ENCODE results near the gene PITPNM3. TPM values are rescaled to one million over a fixed set of nuclear protein-coding genes. Genes with fewer than 3 reads are reported as not detected.

The PITPNM3 gene
- polyA plus RNA-seq, 3 donors, result 0.29 TPM; not detected in 2

GRCh38 chr17:6487251-6488007 is 68.9 kb downstream of the PITPNM3 start:
- no peaks in the 10 kb centered on the region for H3K9me3 Mint-ChIP-seq

More at GRCh38 chr17:6487251-6488007, 68.9 kb downstream of the PITPNM3 start:
- Mint-ChIP-seq H3K27me3 (ENCODE audit: low read depth in 3 of 3) (peaks cover 0 to 13% (median 8%) of the 10 kb centered on the region in 3 donors), H3K36me3 (no peaks in the 10 kb centered on the region), H3K27ac (no peak overlapping the region), H3K4me1 (no peaks in the 10 kb centered on the region), H3K4me3 (no peak overlapping the region)
- DNase-seq, result no peak
- Histone ChIP-seq H4K20me1 (ENCODE audit: insufficient read depth, low read length) (no peaks in the 10 kb centered on the region), H3K36me3 (replicated peaks in 1 of 2; ENCODE audit: control insufficient read depth in 1 of 2, insufficient read depth in 2 of 2, low read length in 2 of 2) (no peaks in the 10 kb centered on the region), H3K27me3 (ENCODE audit: control insufficient read depth in 2 of 2, insufficient read depth in 2 of 2, low read length in 2 of 2) (no peaks in the 10 kb centered on the region), H3K4me2 (replicated peaks; ENCODE audit: extremely low read depth, low read length, poor library complexity, severe bottlenecking) (no peak overlapping the region), H3K9me3 (replicated peaks in 1 of 2; ENCODE audit: control insufficient read depth in 1 of 2, insufficient read depth in 1 of 2, low read length in 2 of 2) (no peaks in the 10 kb centered on the region), H3K4me1 (ENCODE audit: control insufficient read depth in 1 of 2, insufficient read depth in 2 of 2, low read length in 2 of 2) (no peaks in the 10 kb centered on the region), H3K4me3 (replicated peaks in 1 of 3; ENCODE audit: low read depth in 2 of 3, low read length in 3 of 3) (no peak overlapping the region), H3K27ac (ENCODE audit: low read depth in 1 of 2, low read length in 2 of 2) (no peak overlapping the region), H2AFZ (ENCODE audit: insufficient read depth, low read depth, low read length, poor library complexity, severe bottlenecking) (no peak overlapping the region), H3K9ac (ENCODE audit: insufficient read depth, low read length, poor library complexity, severe bottlenecking) (no peak overlapping the region), H3K79me2 (ENCODE audit: insufficient read depth, low read length) (no peaks in the 10 kb centered on the region)
- intact Hi-C loops (cut with micrococcal nuclease), result no loop called here
- WGBS (ENCODE audit: insufficient coverage), result 89% methylated on average over 10 of the region's 13 CpGs
- no peak for TF ChIP-seq CTCF (IDR thresholded peaks at IDR 0.05)
